ENCODE results near the gene SYCE1.
"Not testable (repeated sequence)": the region's sequence is repeated elsewhere in the genome, so short reads cannot be mapped to it uniquely, and the experiment has no call there.

SYCE1 gene

GRCh38 chr10:133555521-133555920, 9.9 kb downstream of the SYCE1 start:
- no peak for DNase-seq

GRCh38 chr10:133554600-133554999, 10.8 kb downstream of the SYCE1 start:
- DNase-seq = no peak

DNA sequence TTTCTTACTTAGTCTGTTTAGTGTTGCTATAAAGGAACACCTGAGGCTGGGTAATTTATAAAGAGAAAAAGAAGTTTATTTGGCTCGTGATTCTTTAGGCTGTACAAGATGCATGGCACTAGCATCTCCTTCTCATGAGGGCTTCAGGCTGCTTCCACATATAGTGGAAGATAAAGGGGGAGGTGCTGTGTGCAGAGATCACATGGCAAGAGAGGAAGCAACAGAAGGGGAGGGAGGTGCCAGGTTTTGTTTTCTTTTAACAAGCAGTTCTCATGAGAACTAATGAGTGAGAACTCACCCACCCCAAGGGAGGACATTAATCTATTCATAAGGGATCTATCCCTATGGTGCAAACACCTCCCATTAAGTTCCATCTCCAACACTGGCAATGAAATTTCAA, 20.9 kb downstream of the SYCE1 start:
- no peak for DNase-seq

DNA sequence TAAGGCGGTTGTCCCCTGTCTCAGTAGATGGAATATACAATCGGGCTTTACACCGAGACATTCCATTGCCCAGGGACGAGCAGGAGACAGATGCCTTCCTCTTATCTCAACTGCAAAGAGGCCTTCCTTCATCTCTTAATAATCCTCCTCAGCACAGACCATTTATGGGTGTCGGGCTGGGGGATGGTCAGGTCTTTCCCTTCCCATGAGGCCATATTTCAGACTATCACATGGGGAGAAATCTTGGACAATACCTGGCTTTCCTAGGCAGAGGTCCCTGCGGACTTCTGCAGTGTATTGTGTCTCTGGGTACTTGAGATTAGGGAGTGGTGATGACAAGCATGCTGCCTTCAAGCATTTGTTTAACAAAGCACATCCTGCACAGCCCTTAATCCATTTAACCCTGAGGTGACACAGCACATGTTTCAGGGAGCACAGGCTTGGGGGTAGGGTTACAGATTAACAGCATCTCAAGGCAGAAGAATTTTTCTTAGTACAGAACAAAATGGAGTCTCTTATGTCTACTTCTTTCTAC, 23.9 kb downstream of the SYCE1 start:
- not testable (repeated sequence) for DNase-seq

DNA sequence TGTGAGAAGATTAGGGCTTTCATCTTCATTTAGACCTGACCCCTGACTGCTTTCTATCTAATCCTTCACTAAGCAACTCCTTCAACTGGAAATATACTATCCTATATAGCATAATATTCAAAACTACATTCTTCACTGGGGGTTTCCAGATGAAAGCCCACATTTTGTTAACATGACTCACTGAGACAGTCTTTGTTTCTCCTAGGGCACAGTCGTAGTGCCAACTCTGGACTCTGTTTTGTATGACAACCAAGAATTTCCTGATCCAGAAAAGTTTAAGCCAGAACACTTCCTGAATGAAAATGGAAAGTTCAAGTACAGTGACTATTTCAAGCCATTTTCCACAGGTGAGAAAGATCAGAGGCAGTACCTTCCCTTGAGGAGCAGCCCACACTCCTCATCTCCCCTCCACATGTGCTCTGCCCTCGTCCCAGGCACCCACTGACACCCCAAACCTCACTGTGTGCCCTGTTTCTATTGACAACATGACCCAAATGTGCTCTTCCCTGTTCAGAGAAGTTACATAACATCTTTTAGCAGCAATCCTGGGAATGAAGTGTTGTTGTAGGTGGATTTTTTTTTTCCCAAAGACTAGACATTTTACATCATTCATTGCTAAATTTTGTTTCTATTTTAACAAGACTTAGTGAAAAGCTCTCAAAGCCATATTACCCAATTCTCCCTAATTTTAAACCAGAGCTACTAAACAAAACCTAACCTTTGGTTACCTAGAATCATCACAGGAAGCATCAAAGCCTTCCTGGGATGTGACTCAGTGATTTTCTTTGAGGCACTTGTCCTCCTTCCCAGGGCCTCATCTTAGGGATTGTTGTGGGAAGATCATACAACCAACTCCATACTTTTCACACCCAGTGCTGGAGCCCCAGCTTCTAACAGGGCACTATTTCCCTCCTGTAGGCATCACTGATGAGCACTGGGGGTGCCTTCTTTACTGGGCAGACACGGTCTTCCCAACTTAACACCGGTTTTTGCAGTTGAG, 27.5 kb downstream of the SYCE1 start:
- no peak for DNase-seq

DNA sequence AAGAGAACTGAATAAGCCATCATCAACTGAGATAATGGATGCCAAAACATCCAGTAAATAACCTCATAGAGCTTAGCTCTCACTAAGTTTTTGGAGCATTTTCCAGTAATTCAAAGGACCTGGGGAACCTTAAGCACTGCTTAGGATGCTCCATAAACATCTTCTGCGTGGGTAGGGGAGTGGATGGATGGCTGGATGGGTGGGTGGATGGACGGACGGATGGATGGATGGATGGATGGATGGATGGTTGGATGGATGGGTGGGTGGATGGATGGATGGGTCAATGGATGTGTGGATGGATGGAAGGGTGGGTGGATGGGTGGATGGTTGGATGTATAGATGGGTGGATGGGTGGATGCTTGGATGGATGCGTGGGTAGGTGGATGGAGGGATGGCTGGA, 29.2 kb downstream of the SYCE1 start:
- DNase-seq = no peak

DNA sequence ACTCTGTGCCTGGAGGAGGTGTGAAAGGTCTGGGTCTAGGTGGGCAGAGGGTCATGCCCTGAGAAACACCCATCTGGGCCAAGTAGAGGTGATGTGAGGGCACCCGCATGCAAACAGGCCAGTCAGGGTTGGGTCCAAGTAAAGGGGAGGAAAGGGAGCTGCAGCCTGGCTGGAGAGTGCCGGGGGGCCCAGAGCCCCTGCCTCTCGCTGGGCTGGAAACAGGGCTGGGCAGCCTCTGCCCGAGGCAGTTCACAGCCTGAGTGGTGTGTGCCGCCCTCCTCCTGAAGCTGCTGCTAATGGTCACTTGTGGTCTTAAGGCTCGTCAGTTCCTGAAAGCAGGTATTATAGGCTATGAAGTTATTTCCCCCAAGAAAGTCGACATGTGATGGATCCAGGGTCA, 31.0 kb downstream of the SYCE1 start:
- DNase-seq = no peak

- no peak for DNase-seq
Observed at GRCh38 chr10:133532871-133533270, 32.5 kb downstream of the SYCE1 start.

DNA sequence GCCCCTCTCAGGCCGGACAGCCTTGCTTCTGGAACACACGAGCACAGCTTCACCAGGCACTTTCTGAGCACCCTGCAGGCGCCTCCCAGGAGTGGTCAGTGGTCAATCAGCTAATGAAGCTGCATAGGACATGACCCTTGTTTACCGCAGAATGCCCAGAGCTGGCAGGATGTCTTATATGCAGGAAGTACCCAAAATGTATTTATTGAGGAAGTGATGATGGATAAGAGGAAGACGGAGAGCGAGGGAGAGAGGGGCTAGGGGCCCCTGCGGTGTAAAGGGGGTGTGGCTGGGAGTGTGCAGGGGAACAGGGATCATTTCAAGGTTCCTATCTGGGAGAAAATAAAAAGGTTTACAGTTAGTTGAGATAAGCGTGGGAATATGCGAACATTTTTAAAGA, 34.9 kb downstream of the SYCE1 start:
- DNase-seq = no peak

GRCh38 chr10:133529576-133529946, 35.8 kb downstream of the SYCE1 start:
- DNase-seq = no peak

GRCh38 chr10:133528845-133529575, 36.4 kb downstream of the SYCE1 start:
- DNase-seq = no peak

GRCh38 chr10:133528296-133528844, 37.0 kb downstream of the SYCE1 start:
- no peak for DNase-seq

- DNase-seq = no peak
Observed at GRCh38 chr10:133527771-133528271, 37.6 kb downstream of the SYCE1 start.

DNA sequence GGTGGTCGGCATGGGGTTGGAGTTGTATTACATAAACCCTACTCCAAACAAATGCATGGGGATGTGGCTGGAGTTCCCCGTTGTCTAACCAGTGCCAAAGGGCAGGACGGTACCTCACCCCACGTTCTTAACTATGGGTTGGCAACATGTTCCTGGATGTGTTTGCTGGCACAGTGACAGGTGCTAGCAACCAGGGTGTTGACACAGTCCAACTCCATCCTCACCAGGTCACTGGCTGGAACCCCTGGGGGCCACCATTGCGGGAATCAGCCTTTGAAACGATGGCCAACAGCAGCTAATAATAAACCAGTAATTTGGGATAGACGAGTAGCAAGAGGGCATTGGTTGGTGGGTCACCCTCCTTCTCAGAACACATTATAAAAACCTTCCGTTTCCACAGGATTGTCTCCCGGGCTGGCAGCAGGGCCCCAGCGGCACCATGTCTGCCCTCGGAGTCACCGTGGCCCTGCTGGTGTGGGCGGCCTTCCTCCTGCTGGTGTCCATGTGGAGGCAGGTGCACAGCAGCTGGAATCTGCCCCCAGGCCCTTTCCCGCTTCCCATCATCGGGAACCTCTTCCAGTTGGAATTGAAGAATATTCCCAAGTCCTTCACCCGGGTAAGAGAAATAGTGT, 38.3 kb downstream of the SYCE1 start, which contains the start of gene CYP2E1:
TSS of gene CYP2E1 (plus strand) at position 407 of the 632 bp plus-strand sequence. CDS start at position 440, 33 bp downstream.
- DNase-seq = no peak

DNA sequence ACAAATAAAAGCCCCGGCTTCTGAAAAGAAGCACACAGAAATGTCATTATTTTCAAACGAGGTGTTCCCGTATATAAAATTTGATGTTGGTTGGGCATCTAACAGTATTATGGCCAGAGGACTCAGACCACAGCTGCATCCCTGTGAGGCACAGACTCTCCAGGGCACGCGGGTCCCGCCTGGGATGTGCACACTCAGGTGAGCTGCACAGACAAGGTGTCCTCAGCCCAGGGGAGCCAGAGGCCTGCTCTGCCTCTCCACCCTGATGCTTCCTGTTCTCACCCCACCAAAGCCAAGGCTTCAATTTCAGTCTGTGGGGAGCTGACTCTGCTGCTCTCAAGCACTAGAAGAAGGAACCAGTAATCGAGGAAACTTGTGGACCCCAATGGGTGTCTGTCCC, 39.9 kb downstream of the SYCE1 start:
- no peak for DNase-seq

DNA sequence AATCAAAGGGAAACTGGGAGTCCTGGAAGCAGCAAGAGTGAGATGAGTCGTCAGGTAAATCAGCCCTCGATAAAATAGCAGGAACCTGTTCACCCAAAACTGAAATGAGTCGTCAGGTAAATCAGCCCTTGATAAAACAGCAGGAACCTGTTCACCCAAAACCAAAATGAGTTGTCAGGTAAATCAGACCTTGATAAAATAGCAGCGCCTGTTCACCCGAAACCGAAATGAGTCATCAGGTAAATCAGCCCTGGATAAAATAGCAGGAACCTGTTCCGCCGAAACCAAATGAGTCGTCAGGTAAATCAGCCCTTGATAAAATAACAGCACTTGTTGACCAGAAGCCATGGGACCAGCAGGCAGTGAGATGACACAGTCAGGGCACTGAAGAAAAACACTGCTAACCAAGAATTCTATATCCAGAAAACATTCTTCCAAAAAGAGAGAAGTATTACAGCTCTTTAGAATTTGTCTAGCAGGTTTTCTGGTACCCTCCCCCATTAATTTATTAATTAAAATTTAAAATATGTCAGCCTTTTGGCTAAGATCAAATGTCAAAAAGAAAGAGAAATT, 41.7 kb downstream of the SYCE1 start:
- no peak for DNase-seq

- DNase-seq = peak; percentile 54
Observed at GRCh38 chr10:133520193-133520738, 45.1 kb downstream of the SYCE1 start.

DNA sequence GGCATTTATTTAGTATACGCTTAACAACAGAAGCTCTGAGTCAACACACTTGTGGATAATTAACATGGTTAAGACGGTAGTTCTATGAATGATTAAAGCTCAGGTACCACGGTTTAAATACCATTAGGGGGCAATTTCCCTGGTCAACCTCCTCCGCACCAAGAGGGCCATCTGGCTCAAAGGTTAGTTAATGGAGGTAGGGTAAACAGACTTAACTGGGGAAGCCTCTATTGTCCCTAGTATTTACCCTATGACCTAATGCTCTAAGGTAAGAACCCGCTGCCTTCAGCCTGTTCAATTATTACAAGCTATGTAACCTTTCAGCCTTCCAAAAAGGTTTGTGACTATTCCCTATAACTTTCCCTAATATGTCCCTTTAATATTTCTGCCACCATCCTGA, 46.9 kb downstream of the SYCE1 start:
- DNase-seq = not testable (repeated sequence)

DNA sequence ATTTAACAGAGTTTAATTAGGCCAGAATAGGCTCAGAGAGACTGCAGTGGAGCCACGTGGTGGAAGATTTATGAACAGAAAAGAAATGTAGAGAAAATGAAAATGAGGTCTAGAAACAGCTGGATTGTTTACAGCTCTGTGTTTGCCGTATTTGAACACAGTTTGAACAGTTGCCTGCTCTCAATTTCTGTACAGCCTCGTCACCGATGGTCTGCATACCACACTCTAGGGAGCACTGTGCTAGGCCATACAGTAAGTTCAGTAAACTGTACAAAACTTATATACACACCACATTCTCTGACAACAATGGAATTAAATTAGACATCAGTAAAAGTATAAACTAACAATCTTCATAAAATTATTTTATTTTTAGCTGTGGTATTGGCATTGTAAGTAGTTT, 49.3 kb downstream of the SYCE1 start:
- DNase-seq = no peak

DNA sequence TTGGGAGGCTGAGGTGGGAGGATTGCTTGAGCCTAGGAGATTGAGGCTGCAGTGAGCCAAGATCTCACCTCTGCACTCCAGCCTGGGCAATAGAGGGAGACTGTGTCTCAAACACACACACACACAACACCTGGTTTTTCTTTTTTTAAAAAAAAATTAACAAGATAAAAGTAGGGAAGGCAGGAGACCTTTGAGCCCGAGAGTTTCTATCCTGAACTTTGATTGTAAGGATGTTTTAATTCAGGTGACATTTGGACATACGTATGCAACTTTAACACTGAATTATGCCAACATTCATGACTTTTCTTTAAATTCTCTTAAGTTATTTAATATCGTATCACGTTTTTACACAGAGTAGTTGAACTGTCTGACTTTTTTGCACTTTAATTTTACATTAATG, 49.9 kb downstream of the SYCE1 start:
- DNase-seq = no peak

- DNase-seq = no peak
Observed at GRCh38 chr10:133511907-133512528, 53.4 kb downstream of the SYCE1 start.

Measured in NCI-H1436 treated with DMSO at 0.1 percent for 48 hours (cell line).